GM19328 (cell line): ENCODE results near the gene OTC.

Experiments used
- ATAC-seq: cut with Tn5 transposase; IDR thresholded peaks from one replicate; pipeline ENCODE4 v1.9.1; 2021; ENCODE audit warnings: mild to moderate bottlenecking, moderate library complexity; ENCODE audit not compliant: unreplicated experiment

Gene OTC

DNA sequence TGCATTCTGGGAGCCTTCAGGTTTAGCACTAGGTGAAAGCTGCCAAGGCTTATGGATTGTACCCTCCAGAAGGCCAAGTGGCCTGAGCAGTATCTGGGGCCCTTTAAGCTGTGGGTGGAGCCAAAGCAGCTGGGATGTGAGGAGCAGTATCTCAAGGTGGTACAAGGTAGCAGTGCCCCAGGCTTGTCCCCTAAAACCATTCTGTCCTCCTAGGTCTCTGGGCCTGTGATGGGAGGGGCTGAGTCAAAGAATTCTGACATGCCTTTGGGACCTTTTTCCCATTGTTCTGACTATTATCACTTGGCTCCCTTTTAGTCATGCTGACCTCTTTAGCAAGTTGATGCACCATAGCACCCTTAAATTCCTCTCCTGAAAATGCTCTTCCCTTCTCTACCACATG is 109.9 kb downstream of the OTC start:
- no peak for ATAC-seq

DNA sequence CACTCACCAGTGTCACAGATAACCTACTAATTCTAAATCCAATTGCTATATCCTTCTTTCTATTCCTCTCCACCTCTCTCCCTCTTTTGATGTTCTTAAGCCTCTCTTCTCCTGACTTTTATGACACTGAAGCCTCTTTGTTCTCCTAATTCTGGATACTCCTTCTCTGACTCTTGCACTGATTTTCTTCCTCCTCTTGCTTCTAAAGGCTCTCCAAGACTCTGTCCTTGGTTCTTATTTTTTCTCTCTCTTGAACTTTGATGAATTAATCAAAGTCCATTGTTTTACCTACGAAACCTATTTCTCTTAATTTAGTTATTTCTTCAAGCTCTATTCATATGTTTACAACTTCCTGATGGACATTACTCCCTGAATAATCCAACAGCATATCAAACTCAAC is 113.3 kb downstream of the OTC start:
- ATAC-seq: no peak

DNA sequence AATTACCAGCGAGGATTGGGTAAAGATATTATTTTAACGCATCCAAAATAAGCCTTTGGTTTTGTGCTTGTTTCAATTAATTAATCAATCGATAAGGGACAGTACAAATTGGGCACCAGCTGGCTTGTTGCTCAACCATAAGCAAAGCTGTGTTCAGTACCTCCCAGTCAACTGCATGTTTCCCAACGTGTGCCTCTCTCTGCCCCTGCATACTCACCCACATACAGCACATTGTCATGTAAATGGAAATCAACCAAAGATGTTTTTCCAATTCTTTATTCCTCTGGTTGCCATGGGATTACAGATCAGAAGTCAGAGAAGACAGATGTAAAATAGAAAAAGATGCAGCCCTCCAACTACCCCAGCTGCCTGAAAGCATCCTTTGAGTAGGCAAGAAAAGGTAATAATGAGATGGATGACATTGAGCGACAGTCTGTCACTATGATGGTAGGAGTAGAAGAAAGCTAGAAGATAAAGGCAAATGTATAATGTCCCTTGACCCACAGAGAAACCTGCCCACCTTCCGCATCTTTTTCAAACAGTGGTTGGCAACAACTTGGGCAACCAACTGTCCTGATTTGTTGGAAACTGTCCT is 116.3 kb downstream of the OTC start:
- ATAC-seq: no peak
